Neuronal stem cell (in vitro differentiated cells): ENCODE results near the gene CASZ1.

Experiments used
- DNase-seq: peaks from one replicate; pipeline ENCODE4 v3.0.0-alpha.2; 2013; ENCODE audit warnings: low spot score
- H2AFZ ChIP-seq: one replicate; pipeline ENCODE4 v1.6.1; 2013; ENCODE audit warnings: mild to moderate bottlenecking, low read length, inconsistent platforms
- H2AK5ac ChIP-seq: 2 replicates; pipeline ENCODE4 v1.6.1; 2013; ENCODE audit warnings: low read depth, mild to moderate bottlenecking, inconsistent platforms, low read length, moderate library complexity, mixed read lengths
- H2BK120ac ChIP-seq: 2 replicates; pipeline ENCODE4 v1.6.1; 2013; ENCODE audit warnings: low read depth, mild to moderate bottlenecking, inconsistent platforms, low read length, moderate library complexity, mixed read lengths
- H2BK12ac ChIP-seq: one replicate; pipeline ENCODE4 v1.6.1; 2013; ENCODE audit warnings: low read length, inconsistent platforms
- H2BK15ac ChIP-seq: 2 replicates; pipeline ENCODE4 v1.6.1; 2013; ENCODE audit warnings: mild to moderate bottlenecking, low read length, inconsistent platforms, mixed read lengths
- H2BK5ac ChIP-seq: one replicate; pipeline ENCODE4 v1.6.1; 2013; ENCODE audit warnings: inconsistent platforms, mild to moderate bottlenecking, low read length, moderate library complexity
- H3K14ac ChIP-seq: one replicate; pipeline ENCODE4 v1.6.1; 2013; ENCODE audit warnings: low read length, inconsistent platforms
- H3K18ac ChIP-seq: 2 replicates; pipeline ENCODE4 v1.6.1; 2013; ENCODE audit warnings: low read length, inconsistent platforms
- H3K23ac ChIP-seq: 2 replicates; pipeline ENCODE4 v1.6.1; 2013; ENCODE audit warnings: low read depth, mild to moderate bottlenecking, mixed read lengths, low read length, inconsistent platforms; ENCODE audit not compliant: poor library complexity
- H3K27ac ChIP-seq: replicated peaks from 3 replicates; pipeline ENCODE4 v1.5.1; 2013; ENCODE audit warnings: low read length, inconsistent platforms
- H3K27me3 ChIP-seq, 3 experiments: 2 replicates each; pipeline ENCODE4 v1.6.1; 2013; ENCODE audit warnings: low read length in 3 of 3, mild to moderate bottlenecking in 2 of 3, inconsistent platforms in 1 of 3, low read depth in 1 of 3, mixed read lengths in 1 of 3, moderate library complexity in 1 of 3; ENCODE audit not compliant: control insufficient read depth in 3 of 3, insufficient read depth in 3 of 3
- H3K36me3 ChIP-seq, 2 donors: replicated peaks in 1 of 2; 2 replicates each; pipeline ENCODE4 v1.6.1; 2013; ENCODE audit warnings: low read length in 2 of 2; ENCODE audit not compliant: control insufficient read depth in 2 of 2, insufficient read depth in 2 of 2
- H3K4ac ChIP-seq: 2 replicates; pipeline ENCODE4 v1.6.1; 2013; ENCODE audit warnings: inconsistent platforms, mild to moderate bottlenecking, low read length, moderate library complexity
- H3K4me1 ChIP-seq, 2 donors: 1 replicate in 1 of 2; 2 replicates in 1 of 2; pipeline ENCODE4 v1.6.1; 2013; ENCODE audit warnings: low read length in 2 of 2, low read depth in 1 of 2; ENCODE audit not compliant: control insufficient read depth in 2 of 2, insufficient read depth in 1 of 2
- H3K4me2 ChIP-seq: one replicate; pipeline ENCODE4 v1.6.1; 2013; ENCODE audit warnings: mild to moderate bottlenecking, low read length, inconsistent platforms; ENCODE audit not compliant: insufficient read depth, poor library complexity, severe bottlenecking
- H3K4me3 ChIP-seq, 2 donors: 2 replicates each; pipeline ENCODE4 v1.5.1; 2013; ENCODE audit warnings: low read length in 2 of 2, mild to moderate bottlenecking in 2 of 2, inconsistent platforms in 1 of 2, moderate library complexity in 1 of 2
- H3K79me1 ChIP-seq: one replicate; pipeline ENCODE4 v1.6.1; 2013; ENCODE audit warnings: low read depth, mild to moderate bottlenecking, inconsistent platforms, low read length, moderate library complexity
- H3K9ac ChIP-seq: one replicate; pipeline ENCODE4 v1.6.1; 2013; ENCODE audit warnings: mild to moderate bottlenecking, low read depth, low read length, inconsistent platforms; ENCODE audit not compliant: poor library complexity
- H3K9me3 ChIP-seq, 2 donors: replicated peaks in 1 of 2; 2 replicates each; pipeline versions ENCODE3 to v1.6.1; 2013; ENCODE audit warnings: low read length in 2 of 2, mild to moderate bottlenecking in 2 of 2, inconsistent platforms in 1 of 2, low read depth in 1 of 2, mixed read lengths in 1 of 2, moderate library complexity in 1 of 2; ENCODE audit not compliant: control insufficient read depth in 2 of 2, insufficient read depth in 1 of 2
- H4K8ac ChIP-seq: one replicate; pipeline ENCODE4 v1.6.1; 2013; ENCODE audit warnings: low read depth, mild to moderate bottlenecking, inconsistent platforms, low read length, moderate library complexity
- H4K91ac ChIP-seq: one replicate; pipeline ENCODE4 v1.6.1; 2013; ENCODE audit warnings: low read length, low read depth, mild to moderate bottlenecking, inconsistent platforms; ENCODE audit not compliant: poor library complexity
- WGBS, 2 donors: extraction: QIAGEN DNeasy Blood & Tissue Kit; methylation state at CpG; one replicate each; pipeline ENCODE4 v1.1.7; 2013; ENCODE audit warnings: missing lambda C conversion rate in 2 of 2, mixed read lengths in 1 of 2; ENCODE audit not compliant: insufficient read length in 2 of 2, insufficient replicate concordance in 1 of 2; ENCODE audit errors: extremely low coverage in 2 of 2; 5-methylcytosine and 5-hydroxymethylcytosine counted together

Gene CASZ1

DNA sequence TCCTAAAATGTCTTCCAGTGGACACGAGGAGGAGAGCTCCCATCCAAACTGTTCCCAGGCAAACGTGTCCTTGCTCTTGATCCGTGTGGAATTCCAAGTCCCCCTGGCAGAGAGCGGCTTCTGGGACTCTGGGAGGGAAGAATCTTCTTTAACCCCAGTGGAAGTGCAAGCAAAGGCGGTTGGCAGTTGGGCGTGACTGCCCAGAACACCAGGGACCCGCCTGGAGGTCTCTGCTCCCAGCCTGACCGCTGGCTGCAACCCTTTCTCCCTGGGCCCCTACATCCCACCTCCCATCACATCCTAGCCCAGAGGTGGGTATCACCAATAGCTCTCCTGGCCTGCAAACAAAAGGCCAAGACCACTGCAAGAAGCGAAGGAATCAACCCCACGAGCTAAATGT, 17.8 kb downstream of the CASZ1 start:
- H3K79me1 ChIP-seq: peaks cover 2% of the 10 kb centered on the region
- H3K4me1 ChIP-seq: peaks cover 9 to 15% of the 10 kb centered on the region in 2 donors
- peak overlapping the region; percentile 44 for H3K18ac ChIP-seq
- H2BK12ac ChIP-seq: no peak overlapping the region
- H3K4me3 ChIP-seq: no peak overlapping the region
- H2AK5ac ChIP-seq: no peak overlapping the region
- no peak overlapping the region for H2BK15ac ChIP-seq
- no peak overlapping the region for H2AFZ ChIP-seq
- no peak overlapping the region for H4K8ac ChIP-seq
- H3K27me3 ChIP-seq: peaks cover 0 to 42% (median 0%) of the 10 kb centered on the region in 3 experiments
- no CpG with 5 or more reads among the region's 10 CpGs for WGBS, 2 donors
- no peak overlapping the region for H3K4me2 ChIP-seq
- H3K9me3 ChIP-seq: no peaks in the 10 kb centered on the region
- no peak overlapping the region for H2BK120ac ChIP-seq
- H3K23ac ChIP-seq: no peak overlapping the region
- DNase-seq: no peak
- no peak overlapping the region for H3K27ac ChIP-seq
- H3K36me3 ChIP-seq: no peaks in the 10 kb centered on the region
- H3K14ac ChIP-seq: no peak overlapping the region
- no peak overlapping the region for H3K4ac ChIP-seq
- no peak overlapping the region for H4K91ac ChIP-seq
- no peak overlapping the region for H3K9ac ChIP-seq
- no peak overlapping the region for H2BK5ac ChIP-seq

DNA sequence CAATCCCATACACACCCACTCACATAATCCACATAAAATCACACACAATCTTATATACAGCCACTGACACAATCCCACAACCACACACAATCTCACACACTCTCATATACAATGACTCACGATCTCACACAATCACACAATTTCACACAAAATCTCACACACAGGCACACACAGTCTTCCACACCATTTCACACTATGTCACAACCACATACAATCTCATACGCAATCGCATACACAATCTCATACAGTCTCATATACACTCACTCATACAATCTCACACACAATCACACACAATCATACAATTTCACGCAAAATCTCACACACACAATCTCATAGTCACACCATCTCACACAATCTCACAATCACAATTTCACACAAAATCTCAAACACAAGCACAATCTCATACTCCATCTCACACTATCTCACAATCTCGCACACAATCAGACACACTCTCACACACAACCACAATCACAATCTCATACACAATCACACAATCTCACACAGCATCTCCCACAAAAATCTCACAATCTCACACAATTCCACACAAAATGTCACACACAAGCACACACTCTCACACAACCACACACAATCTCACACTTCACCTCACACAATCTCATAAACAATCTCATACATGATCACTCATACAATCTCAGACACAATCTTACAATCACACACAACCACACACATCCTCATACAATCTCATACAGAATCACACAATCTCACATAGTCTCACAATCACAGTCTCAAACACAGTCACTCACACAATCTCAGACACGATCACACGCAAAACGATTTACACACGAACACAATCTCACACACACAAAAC, 18.5 kb downstream of the CASZ1 start:
- H3K4me3 ChIP-seq: no peak overlapping the region
- no peak overlapping the region for H3K9ac ChIP-seq
- H3K27me3 ChIP-seq: peaks cover 0 to 42% (median 0%) of the 10 kb centered on the region in 3 experiments
- no peak overlapping the region for H4K91ac ChIP-seq
- H2AFZ ChIP-seq: no peak overlapping the region
- no peak overlapping the region for H2AK5ac ChIP-seq
- no peak overlapping the region for H4K8ac ChIP-seq
- no peak overlapping the region for H3K23ac ChIP-seq
- H2BK12ac ChIP-seq: no peak overlapping the region
- peaks cover 7 to 15% of the 10 kb centered on the region in 2 donors for H3K4me1 ChIP-seq
- no peaks in the 10 kb centered on the region for H3K9me3 ChIP-seq
- H3K27ac ChIP-seq: no peak overlapping the region
- no peak overlapping the region for H3K18ac ChIP-seq
- H3K4ac ChIP-seq: no peak overlapping the region
- no peak overlapping the region for H2BK5ac ChIP-seq
- H3K14ac ChIP-seq: no peak overlapping the region
- H3K79me1 ChIP-seq: peaks cover 2% of the 10 kb centered on the region
- 100% methylated on average over 8 to 9 of the region's 9 CpGs for WGBS, 2 donors
- no peak overlapping the region for H2BK15ac ChIP-seq
- DNase-seq: no peak
- no peaks in the 10 kb centered on the region for H3K36me3 ChIP-seq
- H3K4me2 ChIP-seq: no peak overlapping the region
- H2BK120ac ChIP-seq: no peak overlapping the region

DNA sequence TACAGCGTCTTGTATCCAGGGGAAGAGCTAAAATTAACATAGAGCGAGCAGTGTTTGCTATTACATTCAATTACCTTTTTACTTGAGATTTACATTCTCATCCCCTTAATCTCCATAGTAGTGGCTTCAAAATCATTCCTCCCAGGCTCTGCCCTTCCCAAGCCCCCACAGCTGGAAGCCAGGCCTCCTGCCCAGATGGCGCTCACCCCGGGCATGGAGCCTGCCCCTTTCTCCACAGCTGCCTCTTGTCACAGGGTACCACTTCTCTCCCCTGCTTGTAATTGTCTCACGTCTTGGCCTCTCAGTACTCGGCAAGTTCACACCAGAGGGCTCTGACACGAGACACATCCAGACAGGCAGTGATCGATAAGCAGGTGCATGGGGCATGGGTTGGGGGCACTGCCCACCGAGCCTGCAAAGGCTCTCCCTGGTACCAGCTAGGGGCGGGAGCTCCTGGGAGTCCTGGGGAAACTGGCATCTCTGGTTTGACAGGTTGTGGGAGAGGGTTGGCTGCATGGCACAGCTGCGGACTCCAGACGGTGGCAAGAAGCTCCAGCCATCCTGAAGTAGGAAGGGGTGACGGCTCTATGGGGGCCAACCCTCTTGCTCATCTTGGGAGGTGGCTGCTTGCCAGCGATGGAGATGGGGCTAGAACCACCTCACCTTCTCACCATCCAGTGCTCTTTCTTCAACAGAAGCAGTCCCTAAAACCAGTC, 20.1 kb downstream of the CASZ1 start:
- no CpG with 5 or more reads among the region's 14 CpGs for WGBS, 2 donors
- peaks cover 0 to 6% of the 10 kb centered on the region in 2 donors for H3K4me1 ChIP-seq
- no peak overlapping the region for H2AK5ac ChIP-seq
- no peak for DNase-seq
- H2BK5ac ChIP-seq: no peak overlapping the region
- no peak overlapping the region for H3K27ac ChIP-seq
- H3K9me3 ChIP-seq: no peaks in the 10 kb centered on the region
- no peak overlapping the region for H3K14ac ChIP-seq
- H2BK15ac ChIP-seq: no peak overlapping the region
- no peak overlapping the region for H3K18ac ChIP-seq
- H4K8ac ChIP-seq: no peak overlapping the region
- H2AFZ ChIP-seq: no peak overlapping the region
- no peak overlapping the region for H3K4me2 ChIP-seq
- no peak overlapping the region for H3K4ac ChIP-seq
- H3K23ac ChIP-seq: no peak overlapping the region
- H3K36me3 ChIP-seq: no peaks in the 10 kb centered on the region
- H2BK120ac ChIP-seq: no peak overlapping the region
- peaks cover 0 to 44% (median 0%) of the 10 kb centered on the region in 3 experiments for H3K27me3 ChIP-seq
- no peak overlapping the region for H4K91ac ChIP-seq
- peaks cover 2% of the 10 kb centered on the region for H3K79me1 ChIP-seq
- H3K9ac ChIP-seq: no peak overlapping the region
- H3K4me3 ChIP-seq: no peak overlapping the region
- H2BK12ac ChIP-seq: no peak overlapping the region

DNA sequence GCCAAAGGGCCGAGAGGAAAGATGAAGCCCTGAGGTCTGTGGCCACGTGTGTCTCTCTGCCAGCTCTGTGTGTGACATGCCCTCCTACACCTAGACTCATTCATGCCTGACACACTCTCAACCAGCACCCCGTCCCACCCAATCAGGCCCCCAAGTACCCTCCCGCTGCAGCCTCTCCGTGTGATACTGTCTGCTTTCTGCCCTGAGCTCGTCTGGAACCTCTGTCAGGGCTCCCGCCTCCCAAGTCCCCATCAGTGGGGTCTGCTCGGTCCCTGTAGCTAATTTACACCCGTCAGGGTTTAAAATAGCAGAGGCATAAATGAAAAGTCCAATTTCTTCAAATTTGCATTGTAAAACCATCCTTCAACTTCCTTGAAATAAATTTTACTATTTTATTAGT, 20.7 kb downstream of the CASZ1 start:
- no peak overlapping the region for H3K23ac ChIP-seq
- no peak overlapping the region for H3K9ac ChIP-seq
- H2AK5ac ChIP-seq: no peak overlapping the region
- H3K4me3 ChIP-seq: no peak overlapping the region
- H3K79me1 ChIP-seq: peaks cover 2% of the 10 kb centered on the region
- no peak overlapping the region for H2BK12ac ChIP-seq
- H4K91ac ChIP-seq: no peak overlapping the region
- H3K4me2 ChIP-seq: no peak overlapping the region
- no peak overlapping the region for H2BK15ac ChIP-seq
- DNase-seq: no peak
- peaks cover 0 to 42% (median 0%) of the 10 kb centered on the region in 3 experiments for H3K27me3 ChIP-seq
- H3K14ac ChIP-seq: no peak overlapping the region
- H3K18ac ChIP-seq: no peak overlapping the region
- no peaks in the 10 kb centered on the region for H3K9me3 ChIP-seq
- H3K4ac ChIP-seq: no peak overlapping the region
- WGBS, 2 donors: no CpG with 5 or more reads among the region's 9 CpGs
- H3K27ac ChIP-seq: no peak overlapping the region
- no peak overlapping the region for H2AFZ ChIP-seq
- no peak overlapping the region for H2BK120ac ChIP-seq
- H4K8ac ChIP-seq: no peak overlapping the region
- H2BK5ac ChIP-seq: no peak overlapping the region
- no peaks in the 10 kb centered on the region for H3K36me3 ChIP-seq
- peaks cover 0 to 7% of the 10 kb centered on the region in 2 donors for H3K4me1 ChIP-seq
